Loucy (cell line): Measurements from ENCODE around the gene NDUFAB1.

Experiments
- CTCF ChIP-seq: fragments of 200-600 bp; sonication (generic); conservative IDR thresholded peaks from 2 replicates; pipeline ENCODE4 v1.5.1; 2014; ENCODE audit warnings: mild to moderate bottlenecking, antibody characterized with exemption, low read length
- EZH2phosphoT487 ChIP-seq: fragments of 200-600 bp; IDR thresholded peaks from 2 replicates; pipeline ENCODE4 v1.6.1; 2018; ENCODE audit warnings: antibody characterized with exemption, mild to moderate bottlenecking, moderate library complexity, borderline replicate concordance

- no peak for TF ChIP-seq CTCF
- no peak for TF ChIP-seq EZH2phosphoT487
These were observed 41.6 kb downstream of the NDUFAB1 start for GRCh38 chr16:23554536-23554935.
